ENCODE results near the gene SLC1A2.

The SLC1A2 gene

DNA sequence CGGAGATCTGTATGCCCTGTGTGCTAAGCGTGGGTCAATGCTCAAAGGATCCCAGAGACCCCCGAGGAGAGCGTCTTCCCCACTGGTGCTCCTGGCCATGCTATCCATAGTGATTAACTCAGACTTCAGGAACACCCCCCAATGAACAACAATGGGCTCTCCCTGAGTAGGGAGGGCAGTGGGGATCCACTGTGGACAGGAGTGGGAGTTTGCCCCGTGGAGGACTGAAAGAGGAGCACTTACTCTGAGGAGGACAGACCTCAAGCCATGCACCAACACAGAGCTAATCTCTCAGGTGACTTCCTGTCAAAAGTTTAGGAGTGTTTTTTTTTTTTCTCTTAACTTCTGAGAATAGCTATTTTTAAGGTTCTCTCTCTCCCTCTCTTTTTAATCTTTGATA lies 24.4 kb downstream of the SLC1A2 start:
- no peak for DNase-seq (ENCODE audit: extremely low spot score)
- CTCF ChIA-PET: no interaction called here
- POLR2A ChIA-PET: no interaction called here
- TF ChIP-seq FOXK2 (IDR thresholded peaks at IDR 0.05) (no peak), TARDBP (IDR thresholded peaks at IDR 0.05) (no peak)

DNA sequence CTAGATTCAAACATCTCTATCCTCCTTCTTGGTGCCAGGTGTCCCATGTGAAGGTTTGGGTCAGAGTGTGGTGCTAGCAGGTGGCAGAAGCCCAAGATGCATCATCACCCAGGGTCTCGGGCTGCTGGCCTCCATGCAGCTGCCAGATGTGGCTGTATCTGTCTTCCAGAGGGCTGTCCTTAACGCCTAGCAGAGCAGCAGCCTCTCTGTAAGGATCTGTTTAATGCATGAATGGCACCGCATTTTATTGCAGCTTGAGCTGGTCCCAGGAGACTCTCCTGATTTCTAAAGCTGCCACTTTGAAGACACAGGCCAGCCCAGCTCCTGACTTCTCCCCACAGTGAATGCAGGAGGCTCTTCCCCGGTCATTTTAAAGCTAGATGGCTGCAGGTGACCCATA lies 26.3 kb downstream of the SLC1A2 start:
- no peak for DNase-seq (ENCODE audit: extremely low spot score)
- TF ChIP-seq SP1 (IDR thresholded peaks at IDR 0.05): no peak
- TF ChIP-seq SUZ12 (IDR thresholded peaks at IDR 0.05): no peak
- TF ChIP-seq, protein P1, sequence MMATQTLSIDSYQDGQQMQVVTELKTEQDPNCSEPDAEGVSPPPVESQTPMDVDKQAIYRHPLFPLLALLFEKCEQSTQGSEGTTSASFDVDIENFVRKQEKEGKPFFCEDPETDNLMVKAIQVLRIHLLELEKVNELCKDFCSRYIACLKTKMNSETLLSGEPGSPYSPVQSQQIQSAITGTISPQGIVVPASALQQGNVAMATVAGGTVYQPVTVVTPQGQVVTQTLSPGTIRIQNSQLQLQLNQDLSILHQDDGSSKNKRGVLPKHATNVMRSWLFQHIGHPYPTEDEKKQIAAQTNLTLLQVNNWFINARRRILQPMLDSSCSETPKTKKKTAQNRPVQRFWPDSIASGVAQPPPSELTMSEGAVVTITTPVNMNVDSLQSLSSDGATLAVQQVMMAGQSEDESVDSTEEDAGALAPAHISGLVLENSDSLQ (IDR thresholded peaks at IDR 0.05): no peak
- no peak for TF ChIP-seq NFRKB (IDR thresholded peaks at IDR 0.05)
- TF ChIP-seq FOXM1 (IDR thresholded peaks at IDR 0.05; ENCODE audit: borderline replicate concordance): no peak
- TF ChIP-seq L3MBTL2 (conservative IDR thresholded peaks at IDR 0.05): no peak
- TF ChIP-seq HDGF (IDR thresholded peaks at IDR 0.05; ENCODE audit: borderline replicate concordance): no peak
- TF ChIP-seq BHLHE40 (IDR thresholded peaks at IDR 0.05; ENCODE audit: borderline replicate concordance): no peak
- TF ChIP-seq LEF1 (IDR thresholded peaks at IDR 0.05; ENCODE audit: borderline replicate concordance): no peak
- TF ChIP-seq CTBP1 (IDR thresholded peaks at IDR 0.05; ENCODE audit: borderline replicate concordance): no peak
- TF ChIP-seq TARDBP (IDR thresholded peaks at IDR 0.05): no peak
- TF ChIP-seq ARNT (IDR thresholded peaks at IDR 0.05): no peak
- no peak for TF ChIP-seq ZNF384 (IDR thresholded peaks at IDR 0.05)
- TF ChIP-seq FOXA1 (IDR thresholded peaks at IDR 0.05): no peak
- TF ChIP-seq ELF4 (IDR thresholded peaks at IDR 0.05): no peak
- no peak for TF ChIP-seq FOXK2 (IDR thresholded peaks at IDR 0.05)
- ChIA-PET CTCF (interaction anchor here (1.2 kb wide), 2 partner anchors 805 to 880 kb away, joined by 3 read pairs; partner anchors contain the start of gene ELF5), POLR2A (no interaction called here)

DNA sequence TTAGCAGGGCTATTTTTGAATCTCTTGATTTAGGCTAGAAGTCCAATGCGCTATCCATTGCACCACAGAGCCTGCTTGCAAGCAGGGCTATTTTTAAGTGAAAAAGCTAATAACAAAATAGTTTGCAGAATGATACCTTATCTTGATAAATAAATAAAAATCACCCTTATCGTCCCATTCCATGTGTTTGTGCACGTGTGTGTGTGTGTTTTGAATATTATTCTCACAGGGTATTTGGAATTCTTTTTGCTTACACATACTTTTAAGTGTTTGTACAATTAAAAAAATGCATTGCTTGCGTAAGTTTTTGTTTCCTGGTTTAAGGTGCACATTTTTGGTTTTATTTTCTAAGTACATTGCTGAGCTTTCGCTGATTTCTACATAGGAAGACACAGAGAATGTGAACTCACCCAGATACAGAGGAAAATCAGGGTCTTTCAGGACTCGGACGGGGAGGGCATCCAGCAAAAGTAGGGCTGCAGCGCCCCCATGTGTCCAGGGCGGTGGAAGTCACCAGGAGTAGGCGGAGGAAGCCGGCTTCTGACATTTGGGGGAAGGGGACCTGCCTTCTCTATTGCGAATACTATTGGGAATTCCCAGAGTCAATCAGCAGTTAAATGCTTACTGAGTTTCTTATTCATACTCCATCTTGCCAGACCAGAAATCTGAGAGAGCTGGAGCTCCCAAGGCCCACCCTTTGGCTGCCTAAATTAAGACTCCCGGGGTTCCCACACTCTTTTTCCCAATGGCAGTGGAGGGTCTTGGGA lies 27.3 kb downstream of the SLC1A2 start:
- ChIA-PET POLR2A (no interaction called here), CTCF (interaction anchor here (0.7 to 1.0 kb wide), 3 partner anchors 371 to 874 kb away, joined by 3 to 4 read pairs (median 3); no protein-coding TSS in a partner anchor)
- DNase-seq (ENCODE audit: extremely low spot score): peak; percentile 83
- no peak for TF ChIP-seq SUZ12 (IDR thresholded peaks at IDR 0.05)
- TF ChIP-seq, protein P1 (IDR thresholded peaks at IDR 0.05): peak; percentile 24; the same call in 1 of the 2 replicates

DNA sequence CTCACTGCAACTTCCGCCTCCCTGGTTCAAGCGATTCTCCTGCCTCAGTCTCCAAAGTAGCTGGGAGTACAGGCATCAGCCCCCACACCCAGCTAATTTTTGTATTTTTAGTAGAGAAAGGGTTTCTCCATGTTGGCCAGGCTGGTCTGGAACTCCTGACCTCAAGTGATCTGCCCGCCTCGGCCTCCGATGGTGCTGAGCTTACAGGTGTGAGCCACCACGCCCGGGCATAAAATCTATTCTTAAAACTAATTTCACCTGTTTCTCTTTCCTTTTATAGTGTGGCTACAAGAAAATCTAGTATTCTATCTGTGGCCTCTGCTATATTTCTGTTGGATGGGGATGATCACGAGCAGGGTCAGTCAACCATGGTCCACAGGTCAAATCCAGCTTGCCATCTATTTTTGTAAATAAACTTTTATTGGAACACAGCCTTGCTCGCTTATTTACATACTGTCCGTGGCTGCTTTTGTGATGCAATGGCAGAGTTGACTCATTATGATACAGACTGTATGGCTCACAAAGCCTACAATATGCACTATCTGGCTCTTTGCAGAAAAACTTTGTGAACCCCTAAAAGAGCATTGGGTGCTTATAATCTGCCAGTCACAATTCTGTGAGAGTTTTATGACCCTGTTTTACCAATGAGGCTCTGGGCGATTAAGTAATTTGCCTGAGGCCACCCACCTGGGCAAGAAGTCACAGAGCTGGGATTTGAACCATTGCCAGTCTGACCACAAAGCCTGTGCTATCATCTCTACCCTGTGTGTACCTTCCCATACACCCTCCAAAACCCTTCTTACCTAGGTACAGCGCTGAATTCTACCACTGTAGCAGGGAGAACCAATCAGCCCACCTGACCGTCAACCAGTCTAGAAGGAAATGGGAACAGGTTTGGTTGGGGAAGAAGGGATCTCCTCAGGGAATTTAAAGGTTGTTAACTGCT lies 28.3 kb downstream of the SLC1A2 start:
- POLR2A ChIA-PET: no interaction called here
- no peak for DNase-seq (ENCODE audit: extremely low spot score)
- TF ChIP-seq TARDBP (IDR thresholded peaks at IDR 0.05) (no peak), NFRKB (IDR thresholded peaks at IDR 0.05) (no peak), SP1 (IDR thresholded peaks at IDR 0.05) (no peak), LEF1 (IDR thresholded peaks at IDR 0.05; ENCODE audit: borderline replicate concordance) (no peak), SUZ12 (IDR thresholded peaks at IDR 0.05) (no peak)
- CTCF ChIA-PET: interaction anchor here (0.7 kb wide), 1 partner anchor 803 kb away, joined by 3 read pairs; no protein-coding TSS in a partner anchor

DNA sequence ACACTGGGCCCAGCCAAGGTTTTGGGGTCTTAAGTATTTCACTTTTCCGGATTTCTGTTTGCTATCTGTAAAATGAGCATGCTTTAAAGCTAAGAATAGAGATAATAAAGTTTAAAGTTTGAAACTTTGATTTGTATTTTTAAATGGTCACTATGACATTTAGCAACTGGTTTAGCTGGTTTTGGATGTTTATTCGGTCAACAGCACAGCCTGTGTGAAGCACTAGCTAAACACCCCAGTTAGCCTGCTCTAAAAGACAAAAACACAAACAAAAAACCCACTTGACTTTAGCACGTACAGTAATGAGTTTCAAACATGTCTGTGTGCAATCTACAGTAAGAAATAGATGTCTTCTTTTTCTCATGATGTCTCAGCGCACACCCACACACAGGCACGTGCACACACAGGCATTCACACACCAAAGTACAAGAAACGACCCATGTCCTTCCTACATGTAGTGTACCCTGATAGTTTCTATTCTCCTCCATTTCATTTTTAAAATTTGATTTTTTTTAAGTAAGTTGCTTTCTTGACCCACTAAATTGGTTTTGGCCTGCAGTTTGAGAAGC lies 29.4 kb downstream of the SLC1A2 start:
- no peak for DNase-seq (ENCODE audit: extremely low spot score)
- ChIA-PET CTCF (no interaction called here), POLR2A (no interaction called here)
- TF ChIP-seq SP1 (IDR thresholded peaks at IDR 0.05): no peak
- no peak for TF ChIP-seq FOXM1 (IDR thresholded peaks at IDR 0.05; ENCODE audit: borderline replicate concordance)
- TF ChIP-seq FOXK2 (IDR thresholded peaks at IDR 0.05): no peak
- no peak for TF ChIP-seq ARNT (IDR thresholded peaks at IDR 0.05)
- TF ChIP-seq BHLHE40 (IDR thresholded peaks at IDR 0.05; ENCODE audit: borderline replicate concordance): no peak
- TF ChIP-seq ZNF384 (IDR thresholded peaks at IDR 0.05): no peak
- TF ChIP-seq HDGF (IDR thresholded peaks at IDR 0.05; ENCODE audit: borderline replicate concordance): no peak
- no peak for TF ChIP-seq NFRKB (IDR thresholded peaks at IDR 0.05)
- TF ChIP-seq TARDBP (IDR thresholded peaks at IDR 0.05): no peak
- no peak for TF ChIP-seq SUZ12 (IDR thresholded peaks at IDR 0.05)
- TF ChIP-seq CTBP1 (IDR thresholded peaks at IDR 0.05; ENCODE audit: borderline replicate concordance): no peak
- TF ChIP-seq L3MBTL2 (conservative IDR thresholded peaks at IDR 0.05): no peak
- TF ChIP-seq, protein P1 (IDR thresholded peaks at IDR 0.05): no peak

DNA sequence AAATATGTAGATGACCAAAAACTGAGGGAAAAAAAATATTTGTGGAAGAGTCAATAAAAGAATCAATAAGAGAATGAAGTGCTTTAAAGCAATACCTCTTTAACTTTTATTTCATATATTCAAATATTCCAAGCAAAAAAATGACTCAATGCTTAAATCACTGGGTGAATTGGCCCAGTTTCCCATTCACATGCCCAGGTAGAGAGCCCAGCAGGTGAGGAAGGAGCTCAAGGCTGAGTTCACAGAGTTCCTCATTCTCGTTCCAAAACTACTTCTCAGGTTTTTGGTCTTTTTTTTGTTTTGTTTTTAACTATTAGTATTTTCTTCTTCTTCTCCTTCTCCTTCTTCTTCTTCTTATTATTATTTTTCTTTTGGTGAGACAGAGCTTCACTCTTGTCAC lies 30.2 kb downstream of the SLC1A2 start:
- TF ChIP-seq BHLHE40 (IDR thresholded peaks at IDR 0.05; ENCODE audit: borderline replicate concordance): no peak
- TF ChIP-seq ELF4 (IDR thresholded peaks at IDR 0.05): no peak
- no peak for TF ChIP-seq FOXA1 (IDR thresholded peaks at IDR 0.05)
- no peak for TF ChIP-seq ARNT (IDR thresholded peaks at IDR 0.05)
- TF ChIP-seq FOXM1 (IDR thresholded peaks at IDR 0.05; ENCODE audit: borderline replicate concordance): no peak
- TF ChIP-seq FOXK2 (IDR thresholded peaks at IDR 0.05): no peak
- TF ChIP-seq HDGF (IDR thresholded peaks at IDR 0.05; ENCODE audit: borderline replicate concordance): no peak
- no peak for TF ChIP-seq LEF1 (IDR thresholded peaks at IDR 0.05; ENCODE audit: borderline replicate concordance)
- no peak for TF ChIP-seq SUZ12 (IDR thresholded peaks at IDR 0.05)
- TF ChIP-seq, protein P1 (IDR thresholded peaks at IDR 0.05): no peak
- TF ChIP-seq CTBP1 (IDR thresholded peaks at IDR 0.05; ENCODE audit: borderline replicate concordance): no peak
- no peak for TF ChIP-seq TARDBP (IDR thresholded peaks at IDR 0.05)
- no peak for TF ChIP-seq NFRKB (IDR thresholded peaks at IDR 0.05)
- no peak for TF ChIP-seq SP1 (IDR thresholded peaks at IDR 0.05)
- TF ChIP-seq ZNF384 (IDR thresholded peaks at IDR 0.05): no peak
- TF ChIP-seq L3MBTL2 (conservative IDR thresholded peaks at IDR 0.05): no peak
- POLR2A ChIA-PET: no interaction called here
- DNase-seq (ENCODE audit: extremely low spot score): no peak
- CTCF ChIA-PET: no interaction called here

Measured in HEK293T (cell line).